GM21825 (cell line): ENCODE results near the gene PPP3CB.

ENCODE experiments used
- ATAC-seq: cut with Tn5 transposase; IDR thresholded peaks from one replicate; pipeline ENCODE4 v1.9.1; 2021; ENCODE audit warnings: mild to moderate bottlenecking, moderate library complexity; ENCODE audit not compliant: unreplicated experiment

Gene PPP3CB

GRCh38 chr10:73485320-73485719 is 10.5 kb downstream of the PPP3CB start:
- no peak for ATAC-seq

GRCh38 chr10:73480158-73480557 is 15.7 kb downstream of the PPP3CB start:
- ATAC-seq = no peak

GRCh38 chr10:73478636-73479035 is 17.2 kb downstream of the PPP3CB start:
- ATAC-seq = no peak

GRCh38 chr10:73471226-73471625 is 24.6 kb downstream of the PPP3CB start:
- ATAC-seq = no peak

- ATAC-seq = no peak
These were observed 26.2 kb downstream of the PPP3CB start for GRCh38 chr10:73469579-73469978.

GRCh38 chr10:73467206-73467605 is 28.6 kb downstream of the PPP3CB start:
- ATAC-seq = no peak

- no peak for ATAC-seq
These were observed 29.7 kb downstream of the PPP3CB start for GRCh38 chr10:73465978-73466726.

- no peak for ATAC-seq
These were observed 34.9 kb downstream of the PPP3CB start for GRCh38 chr10:73460897-73461296.

- ATAC-seq = no peak
These were observed 36.0 kb downstream of the PPP3CB start for GRCh38 chr10:73459683-73460314.

GRCh38 chr10:73456187-73456890 is 39.5 kb downstream of the PPP3CB start:
- no peak for ATAC-seq

GRCh38 chr10:73449113-73449512 is 46.7 kb downstream of the PPP3CB start:
- ATAC-seq = no peak

GRCh38 chr10:73448384-73448783 is 47.4 kb downstream of the PPP3CB start:
- no peak for ATAC-seq

GRCh38 chr10:73446926-73447325 is 48.9 kb downstream of the PPP3CB start:
- no peak for ATAC-seq

GRCh38 chr10:73444457-73444856 is 51.4 kb downstream of the PPP3CB start:
- ATAC-seq = no peak

- no peak for ATAC-seq
These were observed 56.1 kb downstream of the PPP3CB start for GRCh38 chr10:73439605-73440312.

- ATAC-seq = no peak
These were observed 56.8 kb downstream of the PPP3CB start for GRCh38 chr10:73439055-73439454.

- no peak for ATAC-seq
These were observed 62.3 kb downstream of the PPP3CB start, which contains the start of gene MSS51 for GRCh38 chr10:73433538-73433867. TSS of gene MSS51 (minus strand) at chr10:73433561. CDS start at chr10:73428284, 5,277 bp downstream.

- no peak for ATAC-seq
These were observed 62.9 kb downstream of the PPP3CB start for GRCh38 chr10:73432646-73433537.

GRCh38 chr10:73426318-73426717 is 69.5 kb downstream of the PPP3CB start:
- no peak for ATAC-seq

GRCh38 chr10:73424478-73424877 is 71.3 kb downstream of the PPP3CB start:
- no peak for ATAC-seq
